Sigmoid colon (tissue), 7 donors: ENCODE results near the gene MEIS1. TPM values are rescaled to one million over a fixed set of nuclear protein-coding genes. Genes with fewer than 3 reads are reported as not detected.
A peak's percentile ranks its signal among the peaks of the same experiment; 100 is the strongest.

Experiments
- DNase-seq: peaks from one replicate; pipeline ENCODE4 v3.0.0-alpha.2; 2019
- H3K27ac ChIP-seq, 4 donors: fragments of 200-600 bp; sonication (generic); one replicate each; pipeline ENCODE4 v1.5.1; 2016 to 2019; ENCODE audit warnings: mild to moderate bottlenecking in 1 of 4
- H3K27me3 ChIP-seq, 3 donors: fragments of 200-600 bp; sonication (generic); one replicate each; pipeline ENCODE4 v1.5.1; 2019; ENCODE audit warnings: mild to moderate bottlenecking in 1 of 3
- H3K36me3 ChIP-seq, 4 donors: fragments of 200-600 bp; sonication (generic); one replicate each; pipeline ENCODE4 v1.5.1; 2016 to 2019
- H3K4me1 ChIP-seq, 4 donors: fragments of 200-600 bp; sonication (generic); one replicate each; pipeline ENCODE4 v1.5.1; 2017 to 2019
- H3K4me3 ChIP-seq, 4 donors: fragments of 200-600 bp; sonication (generic); one replicate each; pipeline ENCODE4 v1.5.1; 2017 to 2019; ENCODE audit warnings: mild to moderate bottlenecking in 2 of 4, moderate library complexity in 1 of 4
- H3K9me3 ChIP-seq, 4 donors: fragments of 200-600 bp in 3 of 4; sonication (generic) in 3 of 4; one replicate each; pipeline versions ENCODE4 v1.5.1 to v1.6.1; 2013 to 2019
- EP300 ChIP-seq, 4 donors: sonication (generic); formaldehyde crosslinking; IDR thresholded peaks; one replicate each; pipeline ENCODE4 v1.6.1; 2017; ENCODE audit warnings: antibody characterized with exemption in 4 of 4
- POLR2A ChIP-seq, 2 donors: fragments of 450-650 bp; IDR thresholded peaks; one replicate each; pipeline ENCODE4 v1.6.1; 2016; ENCODE audit warnings: antibody characterized with exemption in 2 of 2, mild to moderate bottlenecking in 2 of 2, moderate library complexity in 2 of 2
- POLR2AphosphoS5 ChIP-seq, 4 donors: sonication (generic); formaldehyde crosslinking; IDR thresholded peaks; one replicate each; pipeline ENCODE4 v1.6.1; 2017; ENCODE audit warnings: antibody characterized with exemption in 4 of 4
- WGBS, 2 donors: extraction: QIAGEN DNeasy Blood & Tissue Kit; methylation state at CpG; one replicate each; pipeline ENCODE4 v1.1.7; 2013; 5-methylcytosine and 5-hydroxymethylcytosine counted together
- intact Hi-C: fragments of 100-400 bp; cut with DNase I; formaldehyde crosslinking; loops from one replicate; pipeline ENCODE4 v1.15.1; 2023
- polyA plus RNA-seq, 3 donors: library from polyadenylated mRNA; stranded (reverse); fragments of 200-250 nt; gene quantifications; one replicate each; pipeline ENCODE4 v1.2.3, GENCODE V29; 2013
- total RNA-seq, 4 donors: library from RNA; depleted of rRNA; stranded (reverse); fragments of >200 nt; gene quantifications; one replicate each; pipeline ENCODE4 v1.1.0, GENCODE V29; 2016
- TF ChIP-seq, protein P1 (sequence below), 4 experiments: fragments of 450-650 bp in 3 of 4; fragments of 200-600 bp in 1 of 4; IDR thresholded peaks; one replicate each; pipeline ENCODE4 v1.5.1; 2016 to 2019; ENCODE audit warnings: antibody characterized with exemption in 4 of 4, mild to moderate bottlenecking in 3 of 4, moderate library complexity in 2 of 4
- donor health status: healthy with polysubstance abuse.
- donor health status: Bipolar disorder and iron deficiency.
- donor health status: healthy.

MEIS1 gene
- total and polyA plus RNA-seq, 7 donors, result 2.8 to 144 (median 108) TPM

DNA sequence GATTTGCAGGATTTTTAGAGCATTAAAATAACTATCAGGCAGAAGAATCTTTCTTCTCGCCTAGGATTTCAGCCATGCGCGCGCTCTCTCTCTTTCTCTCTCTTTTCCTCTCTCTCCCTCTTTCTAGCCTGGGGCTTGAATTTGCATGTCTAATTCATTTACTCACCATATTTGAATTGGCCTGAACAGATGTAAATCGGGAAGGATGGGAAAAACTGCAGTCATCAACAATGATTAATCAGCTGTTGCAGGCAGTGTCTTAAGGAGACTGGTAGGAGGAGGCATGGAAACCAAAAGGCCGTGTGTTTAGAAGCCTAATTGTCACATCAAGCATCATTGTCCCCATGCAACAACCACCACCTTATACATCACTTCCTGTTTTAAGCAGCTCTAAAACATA lies 137.0 kb downstream of the MEIS1 start:
- no peaks in the 10 kb centered on the region for H3K9me3 ChIP-seq
- no peaks in the 10 kb centered on the region for H3K27me3 ChIP-seq
- WGBS, 2 donors, result 72 to 80% methylated on average over 6 of the region's 6 CpGs
- no peak overlapping the region for H3K4me3 ChIP-seq
- intact Hi-C loops, result loop anchor here (10.0 kb wide), 3 partner anchors 823 to 1463 kb away; partner anchors contain the start of gene ETAA1
- peaks cover 0 to 85% (median 61%) of the 10 kb centered on the region in 4 donors for H3K4me1 ChIP-seq
- H3K27ac ChIP-seq, result peak overlapping the region; percentile 95 to 99 (median 98)
- TF ChIP-seq POLR2AphosphoS5 (IDR thresholded peaks at IDR 0.05) (peak; percentile 5 to 34 (median 14)), POLR2A (IDR thresholded peaks at IDR 0.05) (no peak)
- peaks cover 7 to 51% (median 24%) of the 10 kb centered on the region in 4 donors for H3K36me3 ChIP-seq
- DNase-seq, result no peak

DNA sequence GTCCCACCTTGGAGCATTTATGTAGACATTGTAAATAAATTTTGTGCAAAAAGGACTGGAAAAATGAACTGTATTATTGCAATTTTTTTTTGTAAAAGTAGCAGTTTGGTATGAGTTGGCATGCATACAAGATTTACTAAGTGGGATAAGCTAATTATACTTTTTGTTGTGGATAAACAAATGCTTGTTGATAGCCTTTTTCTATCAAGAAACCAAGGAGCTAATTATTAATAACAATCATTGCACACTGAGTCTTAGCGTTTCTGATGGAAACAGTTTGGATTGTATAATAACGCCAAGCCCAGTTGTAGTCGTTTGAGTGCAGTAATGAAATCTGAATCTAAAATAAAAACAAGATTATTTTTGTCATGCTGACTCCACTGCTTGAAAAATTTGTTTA lies 137.5 kb downstream of the MEIS1 start:
- 78 to 83% methylated on average over 3 of the region's 3 CpGs for WGBS, 2 donors
- peak overlapping the region; percentile 95 to 99 (median 98) for H3K27ac ChIP-seq
- no peaks in the 10 kb centered on the region for H3K27me3 ChIP-seq
- H3K36me3 ChIP-seq, result peaks cover 7 to 47% (median 24%) of the 10 kb centered on the region in 4 donors
- H3K4me1 ChIP-seq, result peaks cover 0 to 84% (median 57%) of the 10 kb centered on the region in 4 donors
- TF ChIP-seq, protein P1, sequence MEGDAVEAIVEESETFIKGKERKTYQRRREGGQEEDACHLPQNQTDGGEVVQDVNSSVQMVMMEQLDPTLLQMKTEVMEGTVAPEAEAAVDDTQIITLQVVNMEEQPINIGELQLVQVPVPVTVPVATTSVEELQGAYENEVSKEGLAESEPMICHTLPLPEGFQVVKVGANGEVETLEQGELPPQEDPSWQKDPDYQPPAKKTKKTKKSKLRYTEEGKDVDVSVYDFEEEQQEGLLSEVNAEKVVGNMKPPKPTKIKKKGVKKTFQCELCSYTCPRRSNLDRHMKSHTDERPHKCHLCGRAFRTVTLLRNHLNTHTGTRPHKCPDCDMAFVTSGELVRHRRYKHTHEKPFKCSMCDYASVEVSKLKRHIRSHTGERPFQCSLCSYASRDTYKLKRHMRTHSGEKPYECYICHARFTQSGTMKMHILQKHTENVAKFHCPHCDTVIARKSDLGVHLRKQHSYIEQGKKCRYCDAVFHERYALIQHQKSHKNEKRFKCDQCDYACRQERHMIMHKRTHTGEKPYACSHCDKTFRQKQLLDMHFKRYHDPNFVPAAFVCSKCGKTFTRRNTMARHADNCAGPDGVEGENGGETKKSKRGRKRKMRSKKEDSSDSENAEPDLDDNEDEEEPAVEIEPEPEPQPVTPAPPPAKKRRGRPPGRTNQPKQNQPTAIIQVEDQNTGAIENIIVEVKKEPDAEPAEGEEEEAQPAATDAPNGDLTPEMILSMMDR (IDR thresholded peaks at IDR 0.05), result no peak
- no peak for TF ChIP-seq POLR2A (IDR thresholded peaks at IDR 0.05)
- no peak for TF ChIP-seq POLR2AphosphoS5 (IDR thresholded peaks at IDR 0.05)
- no peak for TF ChIP-seq EP300 (IDR thresholded peaks at IDR 0.05)
- H3K9me3 ChIP-seq, result no peaks in the 10 kb centered on the region
- no peak for DNase-seq
- H3K4me3 ChIP-seq, result no peak overlapping the region
- intact Hi-C loops, result loop anchor here (10.0 kb wide), 3 partner anchors 822 to 1462 kb away; partner anchors contain the start of gene ETAA1

DNA sequence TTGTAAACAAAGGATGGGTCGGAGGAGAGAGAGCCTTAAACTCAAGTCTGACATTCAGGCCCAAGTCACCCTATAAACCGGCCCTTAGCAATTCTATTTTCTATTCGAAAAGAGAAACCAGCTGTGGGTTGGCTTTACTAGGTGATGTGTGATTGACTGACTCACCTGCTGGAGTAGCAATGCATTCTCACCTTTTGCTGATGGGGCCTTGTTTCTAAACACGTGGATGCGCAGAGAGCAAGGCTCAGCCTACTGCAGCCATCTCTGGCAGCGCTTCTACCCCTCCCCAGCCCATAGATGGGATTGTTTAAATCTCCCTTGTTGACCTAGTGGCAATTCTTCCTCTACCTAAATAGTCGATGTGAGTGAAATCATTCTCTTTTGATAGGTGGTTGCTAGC lies 138.5 kb downstream of the MEIS1 start:
- Histone ChIP-seq H3K9me3 (no peaks in the 10 kb centered on the region), H3K4me3 (peak overlapping the region in 3 of 4 donors; percentile 63 to 73 (median 73)), H3K27me3 (no peaks in the 10 kb centered on the region), H3K4me1 (peaks cover 0 to 74% (median 48%) of the 10 kb centered on the region in 4 donors), H3K36me3 (peaks cover 7 to 36% (median 17%) of the 10 kb centered on the region in 4 donors), H3K27ac (peak overlapping the region; percentile 95 to 99 (median 98))
- 25 to 62% methylated on average over 7 of the region's 7 CpGs for WGBS, 2 donors
- DNase-seq, result no peak
- TF ChIP-seq, protein P1 (IDR thresholded peaks at IDR 0.05), result no peak
- TF ChIP-seq POLR2A (IDR thresholded peaks at IDR 0.05) (no peak), POLR2AphosphoS5 (IDR thresholded peaks at IDR 0.05) (peak in 1 of 4 donors; percentile 24)
- intact Hi-C loops, result loop anchor here (10.0 kb wide), 3 partner anchors 821 to 1461 kb away; partner anchors contain the start of gene ETAA1

DNA sequence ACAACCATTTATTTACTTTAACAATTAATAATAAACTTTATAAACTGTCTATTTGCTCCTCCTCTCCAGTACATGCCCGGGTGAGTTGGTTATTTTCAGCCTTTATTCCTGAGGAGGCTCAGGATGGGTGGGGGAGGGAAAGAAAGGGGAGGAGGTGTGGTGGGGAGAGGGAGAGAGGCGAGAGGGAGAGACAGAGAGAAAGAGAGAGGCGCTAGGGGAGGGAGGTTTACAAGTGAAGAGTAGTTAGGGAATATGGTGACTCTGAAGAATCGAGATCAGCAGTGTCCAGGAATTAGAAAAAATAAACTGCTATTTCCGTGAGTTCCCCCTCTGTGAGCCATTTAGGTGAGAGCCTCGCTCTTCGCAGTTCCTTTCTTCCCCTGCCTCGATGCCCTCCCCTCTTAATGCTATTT lies 138.9 kb downstream of the MEIS1 start:
- 33 to 40% methylated on average over 8 of the region's 8 CpGs for WGBS, 2 donors
- H3K27ac ChIP-seq, result peak overlapping the region; percentile 95 to 99 (median 98)
- TF ChIP-seq POLR2AphosphoS5 (IDR thresholded peaks at IDR 0.05), result peak; percentile 5 to 28 (median 24)
- TF ChIP-seq, protein P1 (IDR thresholded peaks at IDR 0.05), result no peak
- intact Hi-C loops, result loop anchor here (2.0 to 10.0 kb wide), 5 partner anchors 139 to 1461 kb away; partner anchors contain the start of genes ETAA1 and MEIS1
- no peaks in the 10 kb centered on the region for H3K27me3 ChIP-seq
- H3K36me3 ChIP-seq, result peaks cover 7 to 32% (median 15%) of the 10 kb centered on the region in 4 donors
- peak overlapping the region in 3 of 4 donors; percentile 63 to 73 (median 73) for H3K4me3 ChIP-seq
- peaks cover 0 to 70% (median 46%) of the 10 kb centered on the region in 4 donors for H3K4me1 ChIP-seq
- DNase-seq, result no peak
- no peaks in the 10 kb centered on the region for H3K9me3 ChIP-seq

- Histone ChIP-seq H3K27me3 (peaks cover 0 to under 1% (median 0%) of the 10 kb centered on the region in 3 donors), H3K27ac (peak overlapping the region; percentile 95 to 99 (median 98)), H3K36me3 (peaks cover 5 to 23% (median 13%) of the 10 kb centered on the region in 4 donors), H3K9me3 (no peaks in the 10 kb centered on the region), H3K4me1 (peaks cover 0 to 58% (median 42%) of the 10 kb centered on the region in 4 donors), H3K4me3 (peak overlapping the region; percentile 52 to 73 (median 68))
- 1% methylated on average over 35 of the region's 35 CpGs for WGBS, 2 donors
- TF ChIP-seq EP300 (IDR thresholded peaks at IDR 0.05) (no peak), POLR2AphosphoS5 (IDR thresholded peaks at IDR 0.05) (peak in 3 of 4 donors; percentile 71 to 79 (median 73))
- TF ChIP-seq, protein P1 (IDR thresholded peaks at IDR 0.05), result peak in 3 of 4 experiments; percentile 29 to 40 (median 34)
- peak; percentile 92 for DNase-seq
- intact Hi-C loops, result loop anchor here (2.0 to 10.0 kb wide), 9 partner anchors 140 to 1460 kb away; partner anchors contain the start of genes ETAA1 and MEIS1
These were observed 140.0 kb downstream of the MEIS1 start for GRCh38 chr2:66574701-66575624.
